ENCODE measurements around the gene PARP12.

DNA sequence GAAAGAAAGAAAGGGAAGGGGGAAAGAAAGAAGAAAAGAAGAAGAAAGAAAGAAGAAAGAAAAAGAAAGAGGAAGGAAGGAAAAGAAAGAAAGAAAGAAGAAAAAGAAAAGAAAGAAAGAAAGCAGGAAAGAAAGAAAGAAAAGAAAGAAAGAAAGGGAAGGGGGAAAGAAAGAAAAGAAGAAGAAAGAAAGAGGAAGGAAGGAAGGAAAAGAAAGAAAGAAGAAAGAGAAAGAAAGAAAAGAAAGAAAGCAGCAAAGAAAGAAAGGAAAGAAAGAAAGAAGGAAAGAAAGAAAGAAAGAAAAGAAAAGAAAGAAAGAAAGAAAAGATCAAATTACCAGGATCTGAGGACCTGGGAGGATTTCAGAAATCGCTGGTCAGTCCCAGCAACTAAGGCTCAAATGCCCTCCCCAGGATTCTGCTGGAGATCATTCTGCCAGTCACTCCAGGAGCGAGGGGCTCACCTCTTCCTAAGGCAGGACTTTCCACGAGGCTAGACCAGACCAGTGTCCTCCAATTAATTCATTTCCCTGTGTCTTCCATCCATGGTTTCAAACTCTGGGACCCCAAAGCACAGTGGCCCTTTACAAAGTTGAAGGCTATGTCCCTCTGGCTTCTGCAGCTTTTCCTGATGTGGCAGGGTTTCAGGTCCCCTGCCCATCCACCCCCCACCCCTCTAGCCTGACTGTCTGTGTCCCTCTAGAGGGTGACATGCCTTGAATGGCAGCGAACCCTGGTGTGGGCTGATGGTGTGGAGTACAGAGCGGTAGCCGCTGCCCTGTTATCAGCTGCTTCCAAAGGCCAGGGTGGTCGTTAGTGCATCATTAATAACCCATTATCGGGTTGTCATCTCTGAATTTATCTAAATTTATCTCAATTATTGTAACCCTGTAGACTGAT lies 77.9 kb downstream of the PARP12 start:
- TF ChIP-seq, protein P1, sequence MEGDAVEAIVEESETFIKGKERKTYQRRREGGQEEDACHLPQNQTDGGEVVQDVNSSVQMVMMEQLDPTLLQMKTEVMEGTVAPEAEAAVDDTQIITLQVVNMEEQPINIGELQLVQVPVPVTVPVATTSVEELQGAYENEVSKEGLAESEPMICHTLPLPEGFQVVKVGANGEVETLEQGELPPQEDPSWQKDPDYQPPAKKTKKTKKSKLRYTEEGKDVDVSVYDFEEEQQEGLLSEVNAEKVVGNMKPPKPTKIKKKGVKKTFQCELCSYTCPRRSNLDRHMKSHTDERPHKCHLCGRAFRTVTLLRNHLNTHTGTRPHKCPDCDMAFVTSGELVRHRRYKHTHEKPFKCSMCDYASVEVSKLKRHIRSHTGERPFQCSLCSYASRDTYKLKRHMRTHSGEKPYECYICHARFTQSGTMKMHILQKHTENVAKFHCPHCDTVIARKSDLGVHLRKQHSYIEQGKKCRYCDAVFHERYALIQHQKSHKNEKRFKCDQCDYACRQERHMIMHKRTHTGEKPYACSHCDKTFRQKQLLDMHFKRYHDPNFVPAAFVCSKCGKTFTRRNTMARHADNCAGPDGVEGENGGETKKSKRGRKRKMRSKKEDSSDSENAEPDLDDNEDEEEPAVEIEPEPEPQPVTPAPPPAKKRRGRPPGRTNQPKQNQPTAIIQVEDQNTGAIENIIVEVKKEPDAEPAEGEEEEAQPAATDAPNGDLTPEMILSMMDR (IDR thresholded peaks at IDR 0.05; ENCODE audit: low read length) = no peak
- no peak for TF ChIP-seq EZH2 (IDR thresholded peaks at IDR 0.05; ENCODE audit: borderline replicate concordance, low read length)
